Keratinocyte (primary cell): ENCODE results near the gene CFAP57.

ENCODE experiments used
- CTCF ChIP-seq, 3 experiments: IDR thresholded peaks in 1 of 3; conservative IDR thresholded peaks in 1 of 3; optimal IDR thresholded peaks in 1 of 3; 2 replicates in 2 of 3; 3 replicates in 1 of 3; pipeline versions ENCODE3 to v1.5.1; 2011; ENCODE audit warnings: low read length in 3 of 3, mild to moderate bottlenecking in 3 of 3, moderate library complexity in 2 of 3, control low read depth in 1 of 3, inconsistent platforms in 1 of 3; ENCODE audit not compliant: insufficient read depth in 2 of 3; ENCODE audit errors: extremely low read depth in 1 of 3
- EZH2 ChIP-seq: IDR thresholded peaks from one replicate; pipeline ENCODE4 v1.6.1; 2012; ENCODE audit warnings: inconsistent platforms, mild to moderate bottlenecking, low read length, moderate library complexity

- TF ChIP-seq CTCF (optimal IDR thresholded peaks at IDR 0.05 in 1 of 3, IDR thresholded peaks at IDR 0.05 in 1 of 3, conservative IDR thresholded peaks at IDR 0.05 in 1 of 3; ENCODE audit: extremely low read depth in 1 of 3, insufficient read depth in 2 of 3, low read length in 3 of 3): no peak
- no peak for TF ChIP-seq EZH2
Measured at GRCh38 chr1:43225168-43225567, 53.0 kb downstream of the CFAP57 start.
